ENCODE measurements around the gene IGF1R. TPM values are rescaled to one million over a fixed set of nuclear protein-coding genes. Genes with fewer than 3 reads are reported as not detected.
"Not testable (repeated sequence)": the region's sequence is repeated elsewhere in the genome, so short reads cannot be mapped to it uniquely, and the experiment has no call there.

The IGF1R gene
- polyA plus RNA-seq (2014; cell fraction: cytosol; rRNA removed) = 12.2 and 14.3 TPM in 2 replicates
- 10.9 and 20.3 TPM in 2 replicates for polyA plus RNA-seq (2014; cell fraction: nucleus; rRNA removed)

DNA sequence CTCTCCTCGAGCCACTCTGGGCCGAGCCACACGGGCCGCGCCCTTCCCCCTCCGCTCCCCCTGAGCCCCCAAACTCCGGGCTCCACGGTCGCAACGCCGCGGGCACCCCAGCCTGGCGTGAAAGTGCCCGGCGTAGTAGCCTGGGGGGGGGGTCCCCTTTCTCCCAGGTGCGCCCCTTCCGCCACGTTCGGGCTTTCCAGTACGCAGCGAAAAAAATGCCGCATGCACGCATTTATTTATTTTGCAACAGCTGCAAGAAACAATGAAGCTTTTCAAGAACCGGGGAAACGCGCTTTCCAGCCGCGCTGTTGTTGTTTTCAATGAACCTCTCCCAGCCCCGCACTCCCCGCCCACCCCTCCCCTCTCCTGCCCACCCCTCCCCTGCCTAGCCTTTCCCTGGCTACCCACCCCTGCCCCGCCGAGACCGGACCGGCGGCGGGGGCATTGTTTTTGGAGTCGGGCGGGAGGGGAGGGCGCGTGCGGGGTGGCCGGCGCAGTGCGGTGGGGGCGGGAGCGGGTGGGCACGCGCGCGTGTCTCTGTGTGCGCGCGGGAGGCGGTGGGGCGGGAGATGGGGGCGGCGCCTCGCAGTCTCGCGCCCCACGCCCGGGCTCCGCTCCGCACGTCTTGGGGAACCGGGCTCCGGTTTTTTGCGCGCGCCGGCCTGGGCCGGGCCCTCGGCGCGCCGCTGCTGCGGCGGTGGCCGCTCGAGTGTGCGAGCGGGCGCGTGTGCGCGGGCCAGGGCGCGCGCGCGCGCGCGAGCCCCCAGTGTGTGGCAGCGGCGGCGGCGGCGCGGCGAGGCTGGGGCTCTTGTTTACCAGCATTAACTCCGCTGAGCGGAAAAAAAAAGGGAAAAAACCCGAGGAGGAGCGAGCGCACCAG lies at the start of gene IGF1R:
Gene IGF1R, plus strand, starts transcription at position 766 of the 880 bp plus-strand sequence. CDS start 1,043 bp downstream, outside the sequence.
- peak; percentile 81 for DNase-seq (ENCODE audit: low spot score)

DNA sequence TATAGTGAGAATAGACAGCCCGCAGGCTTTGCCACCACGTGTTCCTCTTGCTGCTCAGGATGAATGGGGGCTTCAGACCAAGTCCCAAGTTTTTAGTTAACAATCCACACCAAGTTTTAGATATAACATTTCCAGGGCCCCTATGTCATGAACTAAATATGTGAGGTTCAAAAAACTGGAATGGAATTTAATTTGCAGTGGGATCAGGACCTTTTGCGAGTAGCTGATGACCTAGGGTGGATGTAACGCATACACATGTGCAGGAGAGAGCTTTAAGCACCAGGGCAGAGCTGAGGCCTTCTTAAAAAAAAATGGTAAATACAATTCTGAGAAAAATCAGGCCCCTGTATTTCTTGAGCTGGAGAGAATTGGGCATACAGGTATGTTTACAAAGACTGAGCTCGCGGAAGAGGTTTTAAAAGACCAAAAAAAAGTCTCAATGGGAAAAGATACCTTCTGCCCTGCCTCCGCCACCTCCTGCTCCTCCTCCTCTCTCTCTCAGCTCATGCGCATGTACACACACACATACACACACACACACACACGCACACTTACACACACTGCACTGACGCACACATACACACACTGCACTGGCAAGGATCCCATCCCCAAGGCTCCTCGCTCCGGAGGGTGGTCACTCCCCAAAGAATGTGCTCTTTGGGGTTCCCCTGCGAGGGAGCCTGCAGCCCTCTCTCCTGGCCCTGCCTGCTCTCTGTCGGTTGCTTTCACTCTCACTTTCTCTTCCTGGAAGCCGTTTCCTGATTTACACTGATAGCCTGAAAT lies 48.2 kb upstream of the IGF1R start:
- DNase-seq (ENCODE audit: low spot score) = peak; percentile 35

DNA sequence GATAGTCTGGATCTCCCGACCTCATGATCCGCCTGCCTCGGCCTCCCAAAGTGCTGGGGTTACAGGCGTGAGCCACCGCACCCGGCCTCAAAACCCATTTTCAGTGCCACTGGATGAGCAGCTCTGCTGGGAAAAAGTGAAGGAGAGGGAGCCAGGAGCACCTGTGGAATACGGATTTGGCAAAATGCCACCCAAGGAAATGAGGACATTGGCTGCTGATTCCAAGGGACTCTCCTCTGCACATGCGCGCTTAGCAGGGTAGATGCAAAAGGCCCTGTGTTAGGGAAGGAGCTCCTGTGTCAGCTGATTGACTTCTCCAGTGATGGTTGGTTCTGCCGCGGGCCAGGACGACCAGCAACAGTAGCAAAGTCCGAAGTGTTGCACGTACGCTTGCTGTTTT lies 43.4 kb upstream of the IGF1R start:
- DNase-seq (ENCODE audit: low spot score) = no peak

DNA sequence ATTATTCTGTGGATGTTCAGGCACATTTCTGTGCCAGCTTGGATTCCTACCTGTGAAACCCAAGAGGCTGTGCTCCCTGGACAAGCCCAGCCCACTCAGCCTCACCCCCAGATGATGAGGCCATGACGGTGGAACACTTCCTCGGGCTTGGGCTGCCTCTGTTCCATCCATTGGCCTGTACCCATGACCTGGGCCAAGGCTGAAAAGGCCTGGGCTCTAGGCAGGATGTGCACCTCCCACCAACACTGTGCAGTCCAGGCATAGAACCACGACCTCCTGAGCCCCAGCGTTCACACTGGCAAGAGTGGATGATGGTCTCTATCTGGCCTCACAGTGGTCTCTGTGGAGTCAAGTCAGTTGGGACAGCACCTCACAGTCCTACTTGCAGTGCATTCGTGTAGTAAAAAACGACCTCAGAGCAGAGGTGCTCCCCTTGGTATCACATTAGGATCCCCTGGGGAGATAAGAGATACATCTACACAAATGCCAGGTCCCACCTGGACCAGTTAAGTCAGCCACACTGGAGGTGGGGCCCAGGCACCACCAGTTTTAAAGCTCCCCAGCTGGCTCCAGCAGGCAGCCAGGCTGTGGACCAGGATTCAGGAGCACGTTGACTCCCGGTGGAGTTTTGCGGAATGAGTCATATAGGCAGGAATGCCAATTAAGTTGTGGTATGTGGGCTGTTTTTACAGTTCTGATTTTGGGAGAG lies 39.0 kb upstream of the IGF1R start:
- DNase-seq (ENCODE audit: low spot score) = no peak

DNA sequence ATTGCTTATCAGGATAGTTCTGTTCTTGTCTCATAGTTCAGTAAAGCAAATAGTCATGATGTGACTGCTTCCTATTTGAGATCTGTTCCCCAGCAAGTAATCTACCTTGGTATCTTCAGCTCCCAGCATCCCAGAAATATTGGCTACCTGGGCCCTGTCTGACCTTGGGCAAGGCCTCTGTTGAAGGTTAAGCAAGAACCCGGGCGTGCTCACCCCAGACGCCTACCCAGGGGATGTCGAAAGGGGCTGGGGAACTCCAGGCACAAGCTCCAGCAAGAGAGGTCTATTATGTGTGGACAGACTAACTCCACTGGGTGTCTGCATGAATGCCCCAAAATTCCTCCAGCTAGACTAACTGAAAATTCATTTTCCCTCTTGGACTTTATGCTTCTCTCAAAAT lies 37.3 kb upstream of the IGF1R start:
- DNase-seq (ENCODE audit: low spot score) = no peak

DNA sequence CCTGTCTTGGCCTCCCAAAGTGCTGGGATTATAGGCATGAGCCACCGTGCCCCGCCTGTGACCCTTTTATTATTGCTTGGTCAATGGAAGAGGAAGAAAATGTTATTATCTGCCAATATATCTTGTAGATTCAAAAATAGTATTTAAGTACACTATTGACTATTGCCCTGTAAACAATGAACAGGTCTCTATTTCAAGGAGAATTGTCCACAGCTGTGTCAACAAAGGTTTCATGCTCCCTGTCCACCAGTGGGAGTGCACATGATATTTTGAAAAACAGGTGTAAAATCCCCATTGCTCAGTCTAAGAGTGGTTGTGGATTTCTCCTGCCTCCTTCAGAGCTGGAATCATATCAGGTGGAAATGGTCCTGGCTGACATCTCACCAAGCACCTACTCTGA lies 36.5 kb upstream of the IGF1R start:
- DNase-seq (ENCODE audit: low spot score) = no peak

DNA sequence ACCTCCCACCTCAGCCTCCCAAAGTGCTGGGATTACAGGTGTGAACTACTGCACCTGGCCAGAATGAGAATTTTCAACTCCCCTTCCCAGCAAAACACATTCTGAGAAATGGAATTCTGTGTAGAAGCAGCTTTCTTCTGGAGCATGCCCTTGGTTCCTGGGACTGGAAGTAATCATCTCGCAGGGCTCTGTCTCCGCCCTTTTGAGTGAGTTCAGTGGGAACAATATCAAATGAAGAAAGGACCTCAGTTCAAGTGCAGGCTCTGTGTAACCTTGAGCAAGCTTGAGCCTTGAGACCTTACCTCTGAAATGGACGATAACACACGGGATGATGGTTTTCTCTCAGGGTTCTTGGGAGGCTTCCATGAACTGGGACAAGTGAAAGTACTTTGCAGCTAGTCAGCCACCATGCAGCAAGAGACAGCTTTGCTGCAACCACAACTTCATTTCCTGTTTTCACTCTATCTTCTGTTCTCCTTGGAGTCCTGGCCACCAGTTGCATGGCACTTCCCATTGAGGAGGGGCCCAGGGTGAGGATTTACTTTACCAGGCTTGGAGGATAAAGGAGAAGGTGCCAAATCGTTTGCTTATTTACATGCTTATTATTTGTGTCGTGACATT lies 35.7 kb upstream of the IGF1R start:
- no peak for DNase-seq (ENCODE audit: low spot score)

DNA sequence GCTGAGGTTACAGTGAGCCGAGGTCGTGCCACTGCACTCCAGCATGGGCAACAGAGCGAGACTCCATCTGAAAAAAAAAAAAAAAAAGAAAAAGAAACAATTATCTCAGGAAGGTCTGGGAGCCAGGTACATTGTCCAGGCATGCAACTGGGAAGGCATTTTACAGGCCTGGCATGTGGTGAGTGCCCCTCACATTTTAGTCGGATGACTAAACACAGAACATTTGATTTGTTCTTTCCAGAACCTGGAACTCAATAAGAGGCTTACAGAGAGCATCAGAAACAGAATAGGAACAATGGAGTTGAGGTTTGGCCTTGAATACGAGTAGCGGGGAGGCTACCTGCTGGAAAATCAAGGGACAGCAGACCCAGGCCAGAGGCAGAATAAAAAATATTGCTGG lies 33.7 kb upstream of the IGF1R start:
- no peak for DNase-seq (ENCODE audit: low spot score)

DNA sequence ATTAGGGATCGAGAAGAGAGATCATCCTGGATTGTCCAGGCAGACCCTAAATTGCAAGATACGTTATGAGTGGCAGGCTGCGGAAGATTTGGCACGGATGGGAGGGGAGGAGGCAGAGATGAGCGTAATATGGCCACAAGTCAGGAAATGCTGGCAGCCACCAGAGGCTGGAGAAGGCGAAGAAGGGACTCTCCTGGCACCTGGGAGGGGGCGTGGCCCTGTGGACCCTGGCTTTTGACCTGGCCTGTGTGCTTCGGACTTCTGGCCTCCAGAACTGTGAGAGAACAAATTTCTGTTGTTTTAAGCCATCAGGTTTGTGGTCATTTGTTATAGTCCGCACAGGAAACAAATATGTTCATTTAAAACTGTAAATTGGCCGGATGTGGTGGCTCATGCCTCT lies 31.9 kb upstream of the IGF1R start:
- no peak for DNase-seq (ENCODE audit: low spot score)

DNA sequence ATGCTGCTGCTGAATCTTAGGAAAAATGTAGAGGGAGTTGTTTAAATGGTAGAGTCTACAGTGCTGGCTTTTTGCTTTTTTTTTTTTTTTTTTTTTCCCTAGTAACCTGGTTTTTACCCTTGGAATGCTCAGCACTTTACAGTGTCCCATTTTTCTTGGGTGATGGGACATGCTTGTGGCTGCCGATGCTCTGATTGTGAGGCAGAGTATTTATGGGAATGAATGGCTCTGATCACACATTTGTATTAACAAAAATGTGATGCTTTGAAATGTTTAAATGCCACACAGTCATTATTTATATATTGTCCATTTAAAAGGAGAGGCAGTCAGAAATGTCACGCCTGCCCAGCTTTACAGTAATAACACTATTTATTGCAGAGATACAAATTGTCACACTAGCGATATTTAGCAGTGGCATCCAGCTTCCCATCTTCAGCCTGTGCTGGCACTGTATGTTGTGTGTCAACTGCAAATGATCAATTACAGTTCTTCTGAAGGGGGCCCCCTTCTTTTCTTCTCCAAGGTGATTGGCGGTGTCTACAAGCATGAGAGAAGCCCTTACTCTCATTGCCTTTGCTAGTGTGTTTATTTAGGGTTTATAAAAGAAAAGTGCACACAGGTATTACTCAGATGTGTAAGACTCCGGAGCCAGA lies 30.9 kb upstream of the IGF1R start:
- DNase-seq (ENCODE audit: low spot score) = no peak

DNA sequence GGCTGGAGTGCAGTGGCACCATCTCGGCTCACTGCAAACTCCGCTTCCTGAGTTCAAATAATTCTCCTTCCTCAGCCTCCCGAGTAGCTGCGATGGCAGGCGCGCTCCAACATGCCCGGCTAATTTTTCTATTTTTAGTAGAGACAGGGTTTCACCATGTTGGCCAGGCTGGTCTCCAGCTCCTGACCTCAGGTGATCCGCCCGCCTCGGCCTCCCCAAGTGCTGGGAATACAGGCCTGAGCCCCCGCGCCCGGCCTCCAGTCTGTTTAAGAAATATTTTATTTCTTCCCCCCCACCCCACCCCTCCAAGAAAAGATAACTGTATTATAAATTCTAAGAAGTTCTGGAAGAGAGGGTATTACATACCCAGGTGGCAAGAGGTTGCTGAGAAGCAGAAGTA lies 29.8 kb upstream of the IGF1R start:
- not testable (repeated sequence) for DNase-seq (ENCODE audit: low spot score)

DNA sequence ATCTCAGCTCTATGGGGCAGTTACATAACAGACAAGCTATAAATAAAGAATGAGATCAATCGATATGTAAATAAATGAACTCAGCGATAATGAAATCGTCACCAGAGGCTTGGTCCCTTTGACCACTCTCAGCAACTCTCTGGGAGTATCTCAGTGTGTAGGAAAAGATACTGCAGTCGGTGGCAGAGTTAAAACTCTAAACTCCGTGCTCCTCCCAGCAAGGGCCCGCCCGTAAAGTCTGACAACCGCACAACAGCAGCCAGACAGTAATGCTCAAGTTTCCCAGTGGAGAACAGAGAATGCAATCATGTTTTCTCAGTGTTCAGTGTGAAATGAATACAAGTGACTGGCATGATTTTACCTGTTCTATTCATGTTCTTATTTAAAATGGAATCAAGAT lies 28.3 kb upstream of the IGF1R start:
- no peak for DNase-seq (ENCODE audit: low spot score)

DNA sequence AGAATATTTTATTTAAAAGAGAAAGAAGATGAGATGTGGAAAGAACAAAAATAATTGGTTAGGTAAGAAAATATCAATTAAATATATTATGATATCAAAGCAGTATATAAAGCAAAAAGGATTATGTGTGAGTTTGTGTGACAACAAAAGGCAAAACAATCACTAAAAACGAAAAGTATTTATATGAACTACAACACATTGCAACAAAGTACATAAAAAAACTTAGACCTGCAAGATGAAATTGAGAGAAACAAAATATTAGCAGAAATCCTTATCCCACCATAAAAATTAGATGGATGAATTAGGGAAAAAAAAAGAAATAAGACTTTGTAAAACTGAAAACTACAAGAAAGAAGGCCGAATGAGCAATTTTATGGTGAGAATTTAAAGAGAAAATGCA lies 27.3 kb upstream of the IGF1R start:
- no peak for DNase-seq (ENCODE audit: low spot score)

DNA sequence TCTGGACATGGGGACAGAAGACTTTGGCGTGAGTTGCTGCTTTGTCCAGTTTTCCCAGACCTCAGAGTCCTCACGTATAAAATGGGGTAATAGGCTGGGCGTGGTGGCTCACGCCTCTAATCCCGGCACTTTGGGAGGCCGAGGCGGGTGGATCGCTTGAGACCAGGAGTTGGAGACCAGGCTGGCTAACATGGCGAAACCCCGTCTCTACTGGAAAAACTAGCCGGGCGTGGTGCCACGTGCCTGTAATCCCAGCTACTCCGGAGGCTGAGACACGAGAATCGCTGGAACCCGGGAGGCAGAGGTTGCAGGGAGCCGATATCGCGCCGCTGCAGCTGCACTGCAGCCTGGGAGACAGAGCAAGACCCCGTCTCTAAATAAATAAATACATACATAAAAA lies 22.7 kb upstream of the IGF1R start:
- DNase-seq (ENCODE audit: low spot score) = no peak

DNA sequence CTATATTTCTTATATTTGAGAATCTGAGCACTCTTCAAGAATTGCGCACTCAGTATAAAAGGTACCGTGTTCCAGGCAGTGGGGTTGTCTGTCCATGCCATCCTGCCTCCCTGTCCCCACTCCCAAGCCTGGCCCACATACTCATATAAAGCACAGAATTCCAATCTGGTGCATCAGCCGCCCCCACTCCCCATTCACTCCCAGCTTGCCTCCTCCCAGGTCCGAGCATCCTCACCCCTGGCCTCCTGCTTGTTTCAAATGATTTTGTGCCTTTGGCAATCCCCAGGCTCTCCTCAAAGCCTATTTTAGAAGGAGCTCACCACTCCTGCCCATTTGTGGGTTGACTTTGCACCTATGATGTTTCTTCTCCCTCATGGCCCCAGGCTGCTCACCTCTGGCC lies 22.2 kb upstream of the IGF1R start:
- no peak for DNase-seq (ENCODE audit: low spot score)

DNA sequence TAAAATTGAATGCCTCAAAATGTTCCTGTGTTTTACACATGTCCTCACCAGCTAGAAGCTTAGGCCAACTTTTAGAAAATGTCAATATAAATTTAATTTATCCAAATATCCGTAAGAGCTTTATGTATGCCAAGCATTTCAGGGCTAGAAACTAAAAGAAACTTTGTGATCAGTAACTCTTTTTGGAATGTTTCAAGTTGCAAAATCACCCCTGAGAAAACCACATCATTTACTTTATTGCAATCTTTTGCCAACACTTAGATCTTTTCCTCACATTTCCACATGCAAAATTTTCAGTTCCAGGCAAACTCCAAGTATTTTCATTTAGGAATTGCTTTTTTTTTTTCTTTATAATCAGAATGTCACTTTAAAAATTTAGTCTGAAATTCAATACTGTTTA lies 20.1 kb upstream of the IGF1R start:
- DNase-seq (ENCODE audit: low spot score) = no peak

DNA sequence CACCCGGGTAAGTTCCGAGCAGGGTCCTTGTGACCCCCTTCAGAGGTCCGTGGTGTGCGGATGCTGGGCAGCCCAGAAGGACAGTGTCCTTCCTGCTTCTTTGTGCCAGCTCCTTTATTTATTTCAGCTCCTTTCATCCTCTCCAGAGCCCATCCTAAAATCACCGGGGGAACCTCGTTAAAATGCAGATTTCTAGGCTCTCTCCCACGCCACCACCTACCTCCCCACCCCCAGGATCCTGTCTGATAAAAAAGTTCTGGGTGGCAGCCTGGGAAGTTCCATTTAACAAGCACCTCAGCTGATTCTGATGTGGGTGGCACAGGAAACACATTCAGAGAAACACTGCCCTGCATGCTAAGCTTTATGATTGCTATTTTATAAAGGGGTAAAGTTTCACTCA lies 12.5 kb upstream of the IGF1R start:
- DNase-seq (ENCODE audit: low spot score) = no peak

DNA sequence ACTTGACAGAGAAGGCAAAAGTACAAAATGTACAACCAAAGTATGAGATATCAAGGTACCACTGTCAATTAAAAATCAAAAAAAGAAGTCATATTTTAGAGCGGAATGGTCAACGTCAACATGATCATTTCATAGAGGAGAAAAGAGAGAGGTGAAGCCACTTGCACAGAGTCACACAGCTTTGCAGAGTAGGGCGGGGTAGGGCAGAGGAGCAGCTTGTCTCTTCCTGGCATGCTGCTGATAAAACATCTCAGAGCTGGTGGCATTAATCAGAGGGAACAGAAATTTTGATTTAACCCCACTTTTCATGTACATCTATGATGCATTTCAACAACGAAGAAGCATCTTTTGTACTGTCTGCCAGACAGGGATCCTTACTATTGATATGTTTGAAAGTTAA lies 5.2 kb upstream of the IGF1R start:
- DNase-seq (ENCODE audit: low spot score) = no peak

DNA sequence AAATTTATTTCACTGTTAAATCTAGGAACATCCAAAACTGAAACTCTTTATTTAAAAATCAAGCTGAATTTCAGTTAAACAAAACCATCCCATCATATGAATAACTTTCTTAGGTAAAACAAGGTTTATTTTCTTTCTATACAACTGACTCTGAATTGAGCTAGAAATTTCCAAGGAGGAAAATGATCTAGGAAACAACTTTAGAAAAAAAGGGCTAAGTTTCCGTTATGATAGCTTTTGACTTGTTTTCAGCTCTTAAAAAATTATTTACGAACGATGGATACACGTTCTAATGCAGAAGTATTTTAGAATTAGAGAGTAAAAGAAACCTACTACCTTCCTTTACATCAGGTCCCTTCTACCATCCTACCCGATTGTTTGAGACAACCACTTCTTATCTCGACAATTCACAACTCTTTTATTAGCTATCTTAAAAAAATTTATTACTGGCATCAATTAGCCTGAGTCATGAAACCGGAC lies 1.8 kb upstream of the IGF1R start:
- no peak for DNase-seq (ENCODE audit: low spot score)

DNA sequence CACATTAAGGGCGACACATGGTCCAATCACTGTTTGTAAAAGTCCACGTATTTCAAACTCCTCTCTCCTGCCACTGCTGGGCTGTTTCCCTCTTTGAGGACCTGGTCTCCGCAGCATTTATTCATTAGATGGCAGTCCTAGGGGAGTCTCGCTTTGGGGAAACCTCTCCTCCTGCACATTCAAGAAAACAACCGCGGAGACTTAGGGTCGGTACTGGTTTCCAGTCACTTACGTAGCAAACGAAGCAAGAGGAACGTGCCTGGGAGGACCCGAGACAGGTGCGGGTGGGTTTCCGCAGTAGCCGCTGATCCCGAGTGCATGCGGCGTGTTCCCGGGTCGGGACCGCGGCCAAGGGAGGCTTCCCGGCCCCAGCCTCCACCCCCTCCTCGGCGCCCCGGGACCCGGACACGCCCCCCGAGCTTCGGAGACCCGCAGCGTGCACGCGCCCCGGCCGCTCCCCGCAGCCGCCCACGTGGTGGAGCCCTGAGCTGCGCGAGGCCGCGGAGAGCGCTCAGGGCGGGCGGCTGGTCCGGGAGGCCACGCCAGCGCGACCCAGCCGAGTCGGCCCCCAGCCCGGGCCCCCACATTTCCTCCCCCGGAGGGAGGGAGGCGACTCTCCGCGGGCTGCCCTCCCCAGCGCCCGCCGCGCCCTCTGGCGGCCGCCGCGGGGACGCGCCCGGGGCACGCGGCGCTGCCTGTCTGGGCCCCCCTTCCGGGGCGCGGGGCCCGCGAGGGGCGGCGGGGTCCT lies 1.1 kb upstream of the IGF1R start:
- peak; percentile 86 for DNase-seq (ENCODE audit: low spot score)
